ENCODE data around the gene SLC4A9. TPM values are rescaled to one million over a fixed set of nuclear protein-coding genes. Genes with fewer than 3 reads are reported as not detected.

Gene SLC4A9
- total RNA-seq, 1 donor from 2014 or later = 0.23 TPM

DNA sequence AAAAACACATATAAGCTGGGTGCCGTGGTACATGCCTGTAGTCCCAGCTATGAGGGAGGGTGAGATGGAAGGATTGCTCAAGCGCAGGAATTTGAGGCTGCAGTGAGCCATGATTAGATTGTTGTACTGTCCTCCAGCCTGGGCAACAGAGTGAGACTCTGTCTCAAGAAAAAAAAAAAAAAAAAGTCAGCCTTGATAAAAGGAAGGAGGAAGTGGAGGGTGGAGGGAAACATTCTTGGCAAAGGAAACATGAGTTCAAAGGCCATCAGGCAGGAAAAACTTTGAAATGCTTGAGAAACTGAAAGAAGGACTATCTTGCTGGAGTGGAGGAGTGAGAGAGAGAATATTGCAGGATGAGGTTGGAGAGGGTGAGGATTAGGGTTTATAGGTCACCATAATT is 23.3 kb downstream of the SLC4A9 start:
- Mint-ChIP-seq H3K9me3 (ENCODE audit: unreplicated experiment) (no peaks in the 10 kb centered on the region), H3K27ac (ENCODE audit: unreplicated experiment) (no peak overlapping the region), H3K27me3 (ENCODE audit: unreplicated experiment) (peaks cover 1% of the 10 kb centered on the region), H3K36me3 (ENCODE audit: low read depth, unreplicated experiment) (no peaks in the 10 kb centered on the region), H3K4me1 (ENCODE audit: unreplicated experiment) (peaks cover 11% of the 10 kb centered on the region), H3K4me3 (ENCODE audit: unreplicated experiment) (no peak overlapping the region)
- no peak for DNase-seq (ENCODE audit: low spot score)
- no peak for TF ChIP-seq CTCF (IDR thresholded peaks at IDR 0.05; ENCODE audit: unreplicated experiment)

- DNase-seq (ENCODE audit: low spot score) = no peak
- Mint-ChIP-seq H3K36me3 (ENCODE audit: low read depth, unreplicated experiment) (no peaks in the 10 kb centered on the region), H3K27me3 (ENCODE audit: unreplicated experiment) (no peaks in the 10 kb centered on the region), H3K4me1 (ENCODE audit: unreplicated experiment) (peaks cover 6% of the 10 kb centered on the region), H3K27ac (ENCODE audit: unreplicated experiment) (no peak overlapping the region), H3K9me3 (ENCODE audit: unreplicated experiment) (no peaks in the 10 kb centered on the region), H3K4me3 (ENCODE audit: unreplicated experiment) (no peak overlapping the region)
- TF ChIP-seq CTCF (IDR thresholded peaks at IDR 0.05; ENCODE audit: unreplicated experiment) = no peak
Observed at GRCh38 chr5:140388052-140388451, 28.1 kb downstream of the SLC4A9 start.

GRCh38 chr5:140391312-140391711 is 31.3 kb downstream of the SLC4A9 start:
- H3K27ac Mint-ChIP-seq (ENCODE audit: unreplicated experiment) = no peak overlapping the region
- DNase-seq (ENCODE audit: low spot score) = no peak
- H3K36me3 Mint-ChIP-seq (ENCODE audit: low read depth, unreplicated experiment) = no peaks in the 10 kb centered on the region
- H3K4me3 Mint-ChIP-seq (ENCODE audit: unreplicated experiment) = no peak overlapping the region
- H3K27me3 Mint-ChIP-seq (ENCODE audit: unreplicated experiment) = no peaks in the 10 kb centered on the region
- no peaks in the 10 kb centered on the region for H3K9me3 Mint-ChIP-seq (ENCODE audit: unreplicated experiment)
- H3K4me1 Mint-ChIP-seq (ENCODE audit: unreplicated experiment) = no peaks in the 10 kb centered on the region
- TF ChIP-seq CTCF (IDR thresholded peaks at IDR 0.05; ENCODE audit: unreplicated experiment) = no peak

DNA sequence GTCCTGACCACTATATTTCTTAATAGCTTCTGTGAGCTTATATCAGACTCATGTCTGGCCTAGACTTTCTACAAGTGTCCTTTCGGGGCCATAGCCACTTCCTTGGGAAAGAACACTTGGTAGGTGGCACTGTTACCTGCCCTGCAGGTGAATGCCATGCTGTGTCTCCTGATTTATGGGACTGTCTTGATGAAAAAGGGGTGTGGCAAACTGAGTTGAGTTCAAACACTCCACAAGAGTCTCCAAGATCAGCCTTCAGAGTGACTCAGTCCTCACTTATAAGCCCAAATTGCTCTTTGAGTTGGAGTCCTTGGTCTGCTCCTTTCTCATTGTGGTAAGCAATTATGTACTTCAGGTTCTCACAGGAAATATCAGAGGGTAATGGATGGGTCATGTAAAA is 31.7 kb downstream of the SLC4A9 start:
- no peak for DNase-seq (ENCODE audit: low spot score)
- no peak overlapping the region for H3K4me3 Mint-ChIP-seq (ENCODE audit: unreplicated experiment)
- H3K9me3 Mint-ChIP-seq (ENCODE audit: unreplicated experiment) = no peaks in the 10 kb centered on the region
- H3K4me1 Mint-ChIP-seq (ENCODE audit: unreplicated experiment) = no peaks in the 10 kb centered on the region
- TF ChIP-seq CTCF (IDR thresholded peaks at IDR 0.05; ENCODE audit: unreplicated experiment) = no peak
- no peaks in the 10 kb centered on the region for H3K36me3 Mint-ChIP-seq (ENCODE audit: low read depth, unreplicated experiment)
- no peak overlapping the region for H3K27ac Mint-ChIP-seq (ENCODE audit: unreplicated experiment)
- no peaks in the 10 kb centered on the region for H3K27me3 Mint-ChIP-seq (ENCODE audit: unreplicated experiment)

GRCh38 chr5:140393738-140394137 is 33.7 kb downstream of the SLC4A9 start:
- Mint-ChIP-seq H3K4me3 (ENCODE audit: unreplicated experiment) (no peak overlapping the region), H3K27me3 (ENCODE audit: unreplicated experiment) (no peaks in the 10 kb centered on the region), H3K9me3 (ENCODE audit: unreplicated experiment) (no peaks in the 10 kb centered on the region), H3K4me1 (ENCODE audit: unreplicated experiment) (no peaks in the 10 kb centered on the region), H3K36me3 (ENCODE audit: low read depth, unreplicated experiment) (no peaks in the 10 kb centered on the region), H3K27ac (ENCODE audit: unreplicated experiment) (no peak overlapping the region)
- DNase-seq (ENCODE audit: low spot score) = no peak
- no peak for TF ChIP-seq CTCF (IDR thresholded peaks at IDR 0.05; ENCODE audit: unreplicated experiment)

Measured in endothelial cell (in vitro differentiated cells).